Tibial artery (tissue), 4 donors: ENCODE measurements around the gene BTBD19.
A peak's percentile ranks its signal among the peaks of the same experiment; 100 is the strongest.
"Not testable (repeated sequence)": the region's sequence is repeated elsewhere in the genome, so short reads cannot be mapped to it uniquely, and the experiment has no call there.

Experiments
- DNase-seq, 2 donors: peaks; one replicate each; pipeline ENCODE4 v3.0.0-alpha.2; 2019
- H3K27ac ChIP-seq, 2 donors: fragments of 200-600 bp; sonication (generic) in 1 of 2; 1 replicate in 1 of 2; 2 replicates in 1 of 2; pipeline ENCODE4 v1.5.1; 2018 to 2019; ENCODE audit warnings: mild to moderate bottlenecking in 1 of 2
- H3K27me3 ChIP-seq, 2 donors: fragments of 200-600 bp; sonication (generic) in 1 of 2; one replicate each; pipeline versions ENCODE4 v1.5.1 to v1.6.0; 2016 to 2019
- H3K36me3 ChIP-seq, 3 donors: fragments of 200-600 bp; sonication (generic) in 2 of 3; one replicate each; pipeline ENCODE4 v1.5.1; 2016 to 2019; ENCODE audit warnings: mild to moderate bottlenecking in 2 of 3
- H3K4me1 ChIP-seq, 4 donors: fragments of 200-600 bp; sonication (generic) in 2 of 4; 1 replicate in 3 of 4; 2 replicates in 1 of 4; pipeline ENCODE4 v1.5.1; 2016 to 2019
- H3K4me3 ChIP-seq, 2 donors: fragments of 200-600 bp; sonication (generic) in 1 of 2; 1 replicate in 1 of 2; 2 replicates in 1 of 2; pipeline ENCODE4 v1.5.1; 2018 to 2019; ENCODE audit warnings: mild to moderate bottlenecking in 2 of 2
- H3K9me3 ChIP-seq, 3 donors: fragments of 200-600 bp; sonication (generic) in 1 of 3; one replicate each; pipeline ENCODE4 v1.5.1; 2016 to 2019
- intact Hi-C: fragments of 100-400 bp; cut with DNase I; formaldehyde crosslinking; loops from one replicate; pipeline ENCODE4 v1.15.0; 2023; ENCODE audit warnings: low total_unique reads
- TF ChIP-seq, protein P1 (sequence below), 2 experiments: fragments of 200-600 bp in 1 of 2; fragments of 450-650 bp in 1 of 2; IDR thresholded peaks; one replicate each; pipeline ENCODE4 v1.5.1; 2017 to 2019; ENCODE audit warnings: antibody characterized with exemption in 2 of 2, mild to moderate bottlenecking in 1 of 2, moderate library complexity in 1 of 2

BTBD19 gene

DNA sequence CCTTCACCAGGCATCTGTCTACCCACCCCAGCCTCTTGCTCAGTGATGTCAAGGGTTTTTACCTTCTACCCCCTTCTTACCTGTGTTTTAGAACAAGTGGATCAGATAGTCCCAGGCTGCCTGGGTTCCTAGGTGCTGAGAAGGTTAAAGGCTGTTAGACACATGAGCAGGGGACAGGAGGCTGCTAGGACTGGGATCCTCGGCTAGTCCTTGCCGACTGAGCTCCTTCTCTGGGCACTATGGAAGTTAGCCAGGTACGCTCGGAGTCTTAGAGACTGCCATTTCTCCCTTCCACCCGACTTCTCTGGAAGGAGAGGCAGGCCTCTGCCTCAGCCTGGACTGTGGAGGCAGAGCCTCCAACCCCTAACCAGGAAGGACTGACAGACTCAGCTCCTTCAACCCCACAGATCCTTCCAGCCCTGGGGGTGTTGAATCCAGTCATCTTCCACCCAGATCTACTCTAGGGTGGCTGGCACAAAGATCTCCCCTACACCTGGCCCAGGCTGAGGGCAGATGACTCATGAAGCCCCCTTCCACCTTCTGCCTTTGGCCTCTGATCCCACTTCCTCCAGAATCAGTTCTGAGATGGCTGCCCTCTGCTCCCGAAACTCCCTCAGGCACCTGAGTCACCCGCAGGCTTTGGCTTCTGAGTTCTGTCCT lies 1.5 kb upstream of the BTBD19 start, which contains the start of gene DYNLT4:
Gene DYNLT4 (minus strand): TSS at position 648 of the 660 bp plus-strand sequence. CDS start 683 bp downstream, outside the sequence.
- intact Hi-C loops = no loop called here
- Histone ChIP-seq H3K36me3 (peaks cover 11 to 44% (median 41%) of the 10 kb centered on the region in 3 donors), H3K4me1 (peaks cover 16 to 98% (median 81%) of the 10 kb centered on the region in 4 donors), H3K27me3 (no peaks in the 10 kb centered on the region), H3K9me3 (no peaks in the 10 kb centered on the region), H3K4me3 (peak within 1 kb of the TSS in 1 of 2 donors; percentile 48), H3K27ac (peak within 1 kb of the TSS; percentile 94 to 97)
- TF ChIP-seq, protein P1, sequence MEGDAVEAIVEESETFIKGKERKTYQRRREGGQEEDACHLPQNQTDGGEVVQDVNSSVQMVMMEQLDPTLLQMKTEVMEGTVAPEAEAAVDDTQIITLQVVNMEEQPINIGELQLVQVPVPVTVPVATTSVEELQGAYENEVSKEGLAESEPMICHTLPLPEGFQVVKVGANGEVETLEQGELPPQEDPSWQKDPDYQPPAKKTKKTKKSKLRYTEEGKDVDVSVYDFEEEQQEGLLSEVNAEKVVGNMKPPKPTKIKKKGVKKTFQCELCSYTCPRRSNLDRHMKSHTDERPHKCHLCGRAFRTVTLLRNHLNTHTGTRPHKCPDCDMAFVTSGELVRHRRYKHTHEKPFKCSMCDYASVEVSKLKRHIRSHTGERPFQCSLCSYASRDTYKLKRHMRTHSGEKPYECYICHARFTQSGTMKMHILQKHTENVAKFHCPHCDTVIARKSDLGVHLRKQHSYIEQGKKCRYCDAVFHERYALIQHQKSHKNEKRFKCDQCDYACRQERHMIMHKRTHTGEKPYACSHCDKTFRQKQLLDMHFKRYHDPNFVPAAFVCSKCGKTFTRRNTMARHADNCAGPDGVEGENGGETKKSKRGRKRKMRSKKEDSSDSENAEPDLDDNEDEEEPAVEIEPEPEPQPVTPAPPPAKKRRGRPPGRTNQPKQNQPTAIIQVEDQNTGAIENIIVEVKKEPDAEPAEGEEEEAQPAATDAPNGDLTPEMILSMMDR (IDR thresholded peaks at IDR 0.05) = no peak
- DNase-seq = peak in 1 of 2 donors; percentile 32

DNA sequence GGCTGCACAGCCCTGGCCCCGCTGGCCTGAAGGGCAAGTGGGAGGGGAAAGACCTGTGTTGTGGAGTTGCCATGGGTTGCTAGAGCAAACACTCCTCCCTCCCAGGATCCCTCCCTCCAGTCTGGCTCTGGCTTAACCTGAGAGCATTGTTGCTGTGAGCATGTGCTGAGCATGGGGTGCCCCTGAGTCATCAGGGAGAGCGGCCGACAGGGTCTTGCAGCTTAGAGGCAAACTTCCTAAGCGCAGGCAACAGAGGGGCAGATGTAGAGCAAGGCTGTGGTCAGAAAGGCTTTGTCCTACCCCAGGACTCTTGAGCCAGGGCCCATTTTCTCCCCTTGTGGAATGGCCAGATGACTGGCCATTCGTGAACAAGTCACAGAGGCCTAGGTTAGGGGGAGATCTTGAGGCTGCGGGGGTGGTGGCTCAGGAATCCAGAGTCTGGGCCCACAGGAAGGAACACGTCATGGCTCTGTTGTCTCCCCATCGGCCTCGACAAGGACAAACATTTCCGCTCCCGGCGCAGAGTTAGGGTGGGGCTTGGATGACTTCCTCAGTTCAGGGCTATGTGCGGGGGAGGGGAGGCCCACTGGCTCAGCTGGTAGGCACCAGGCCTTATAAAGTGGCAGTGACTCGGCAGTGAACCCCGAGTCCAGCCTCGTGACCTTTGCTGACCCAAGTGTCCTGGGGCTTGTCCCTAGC lies 810 bp upstream of the BTBD19 start:
- Histone ChIP-seq H3K9me3 (no peaks in the 10 kb centered on the region), H3K27ac (peak overlapping the region; percentile 94 to 97), H3K4me3 (peak overlapping the region in 1 of 2 donors; percentile 48), H3K36me3 (peaks cover 11 to 40% (median 38%) of the 10 kb centered on the region in 3 donors), H3K27me3 (no peaks in the 10 kb centered on the region), H3K4me1 (peaks cover 16 to 98% (median 79%) of the 10 kb centered on the region in 4 donors)
- intact Hi-C loops = no loop called here
- peak; percentile 99 for DNase-seq
- TF ChIP-seq, protein P1 (IDR thresholded peaks at IDR 0.05) = peak in 1 of 2 experiments; percentile 34

DNA sequence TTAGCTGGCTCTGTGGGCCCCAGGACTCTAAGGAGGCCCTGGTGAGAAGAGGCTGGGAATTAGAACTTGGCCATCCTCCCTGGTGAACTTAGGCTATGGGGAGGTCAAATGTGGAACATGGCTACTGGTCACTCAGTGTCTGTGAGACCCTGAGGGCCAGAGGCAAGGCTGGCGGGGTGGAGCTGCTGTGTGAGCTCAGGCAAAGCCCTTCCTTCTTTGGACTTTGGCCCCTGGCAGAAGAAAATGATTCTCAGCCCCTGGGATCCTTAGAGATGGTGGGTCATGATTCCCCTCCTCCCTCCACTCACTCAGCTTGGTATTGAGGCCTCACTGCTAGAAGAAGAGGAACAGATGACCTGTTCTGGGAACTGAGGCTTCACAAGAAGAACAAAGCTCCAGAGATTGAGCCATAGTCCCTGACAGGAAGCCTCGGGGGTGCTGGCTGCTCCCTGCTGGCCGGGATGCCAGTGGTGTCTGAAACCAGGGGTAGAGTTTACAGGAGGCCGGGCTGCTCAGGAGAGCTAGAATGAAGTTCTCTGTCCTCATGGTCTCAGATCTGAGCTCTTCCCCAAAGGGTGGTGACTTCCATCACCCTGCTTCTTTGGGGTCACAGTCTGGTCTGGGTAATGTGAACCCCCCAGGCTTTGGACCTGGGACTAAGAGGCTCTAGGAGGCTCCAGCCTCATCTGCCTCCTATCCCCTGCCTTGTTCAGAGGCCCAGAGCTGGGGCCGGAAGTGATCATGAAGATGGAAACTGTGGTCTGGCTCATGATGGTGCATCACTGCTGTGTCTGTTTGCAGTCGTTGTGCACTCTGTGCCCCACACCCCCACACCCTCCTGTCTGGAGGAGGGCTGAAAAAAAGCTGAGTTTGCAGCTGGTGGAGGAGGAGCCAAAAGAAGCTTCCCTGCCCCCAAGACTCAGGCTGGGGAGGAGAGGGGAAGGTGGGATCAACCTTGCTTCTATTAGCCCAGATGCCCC lies 905 bp downstream of the BTBD19 start:
- Histone ChIP-seq H3K4me1 (peaks cover 16 to 94% (median 77%) of the 10 kb centered on the region in 4 donors), H3K9me3 (no peaks in the 10 kb centered on the region), H3K4me3 (peak overlapping the region; percentile 41 to 48), H3K27me3 (no peaks in the 10 kb centered on the region), H3K27ac (peak overlapping the region; percentile 94 to 97), H3K36me3 (peaks cover 6 to 23% (median 21%) of the 10 kb centered on the region in 3 donors)
- DNase-seq = peak; percentile 70 to 85
- TF ChIP-seq, protein P1 (IDR thresholded peaks at IDR 0.05) = no peak
- intact Hi-C loops = no loop called here

DNA sequence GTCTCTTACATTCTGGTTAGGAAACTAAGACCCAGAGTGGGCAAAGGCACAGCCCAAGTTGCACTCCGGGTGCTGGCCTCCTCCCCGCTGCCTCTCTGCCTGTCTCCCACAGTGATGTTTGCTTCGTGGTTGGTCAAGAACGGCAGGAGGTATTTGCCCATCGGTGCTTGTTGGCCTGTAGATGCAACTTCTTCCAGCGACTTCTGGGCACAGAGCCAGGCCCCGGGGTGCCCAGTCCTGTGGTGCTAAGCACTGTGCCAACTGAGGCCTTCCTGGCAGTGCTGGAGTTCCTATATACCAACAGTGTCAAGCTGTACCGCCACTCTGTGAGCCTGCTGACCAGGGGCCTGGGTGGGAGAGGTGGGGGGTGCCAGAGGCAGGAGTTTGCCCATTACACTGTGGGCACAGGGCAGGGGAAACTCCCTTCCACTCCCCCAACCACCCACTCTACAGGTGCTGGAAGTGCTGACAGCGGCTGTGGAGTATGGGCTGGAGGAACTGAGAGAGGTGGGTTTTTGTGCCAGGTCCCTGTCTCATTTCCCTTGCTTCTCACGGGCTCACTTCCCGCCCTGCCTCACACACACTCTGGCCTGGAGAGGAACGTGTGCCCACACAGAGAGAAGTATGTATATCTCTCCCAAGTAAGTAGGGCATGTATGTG lies 1.9 kb downstream of the BTBD19 start:
- Histone ChIP-seq H3K9me3 (no peaks in the 10 kb centered on the region), H3K4me1 (peaks cover 16 to 90% (median 79%) of the 10 kb centered on the region in 4 donors), H3K36me3 (peaks cover 0 to 19% (median 13%) of the 10 kb centered on the region in 3 donors), H3K4me3 (peak overlapping the region; percentile 41 to 48), H3K27ac (peak overlapping the region; percentile 94 to 97), H3K27me3 (no peaks in the 10 kb centered on the region)
- peak; percentile 80 to 93 for DNase-seq
- intact Hi-C loops = no loop called here
- TF ChIP-seq, protein P1 (IDR thresholded peaks at IDR 0.05) = no peak

DNA sequence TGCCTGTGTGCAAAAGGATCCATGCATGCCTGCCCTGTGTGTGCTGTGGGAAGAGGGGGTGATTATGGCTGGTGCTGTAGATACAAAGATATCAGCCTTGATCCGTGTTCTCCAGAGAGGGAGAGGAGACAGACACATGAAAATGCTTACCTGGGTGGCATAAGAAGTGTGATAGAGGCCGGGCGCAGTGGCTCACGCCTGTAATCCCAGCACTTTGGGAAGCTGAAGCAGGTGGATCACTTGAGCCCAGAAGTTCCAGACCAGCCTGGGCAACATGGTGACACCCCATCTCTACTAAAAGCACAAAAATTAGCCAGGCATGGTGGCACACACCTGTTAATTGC lies 2.4 kb downstream of the BTBD19 start:
- Histone ChIP-seq H3K36me3 (peaks cover 0 to 19% (median 8%) of the 10 kb centered on the region in 3 donors), H3K4me1 (peaks cover 16 to 84% (median 74%) of the 10 kb centered on the region in 4 donors), H3K27ac (peak overlapping the region; percentile 94 to 97)
- H3K4me3 ChIP-seq, H3K9me3 ChIP-seq, H3K27me3 ChIP-seq, intact Hi-C loops: not testable (repeated sequence)
- DNase-seq = peak in 1 of 2 donors; percentile 45
